ENCODE data around the gene ZNF385A. TPM values are rescaled to one million over a fixed set of nuclear protein-coding genes. Genes with fewer than 3 reads are reported as not detected.

Gene ZNF385A
- total and polyA plus RNA-seq, 9 of the 15 experiments (the other 6 are each of a cell fraction or from before 2014, with no cell fraction given), result 1.0 to 111 (median 7.7) TPM

DNA sequence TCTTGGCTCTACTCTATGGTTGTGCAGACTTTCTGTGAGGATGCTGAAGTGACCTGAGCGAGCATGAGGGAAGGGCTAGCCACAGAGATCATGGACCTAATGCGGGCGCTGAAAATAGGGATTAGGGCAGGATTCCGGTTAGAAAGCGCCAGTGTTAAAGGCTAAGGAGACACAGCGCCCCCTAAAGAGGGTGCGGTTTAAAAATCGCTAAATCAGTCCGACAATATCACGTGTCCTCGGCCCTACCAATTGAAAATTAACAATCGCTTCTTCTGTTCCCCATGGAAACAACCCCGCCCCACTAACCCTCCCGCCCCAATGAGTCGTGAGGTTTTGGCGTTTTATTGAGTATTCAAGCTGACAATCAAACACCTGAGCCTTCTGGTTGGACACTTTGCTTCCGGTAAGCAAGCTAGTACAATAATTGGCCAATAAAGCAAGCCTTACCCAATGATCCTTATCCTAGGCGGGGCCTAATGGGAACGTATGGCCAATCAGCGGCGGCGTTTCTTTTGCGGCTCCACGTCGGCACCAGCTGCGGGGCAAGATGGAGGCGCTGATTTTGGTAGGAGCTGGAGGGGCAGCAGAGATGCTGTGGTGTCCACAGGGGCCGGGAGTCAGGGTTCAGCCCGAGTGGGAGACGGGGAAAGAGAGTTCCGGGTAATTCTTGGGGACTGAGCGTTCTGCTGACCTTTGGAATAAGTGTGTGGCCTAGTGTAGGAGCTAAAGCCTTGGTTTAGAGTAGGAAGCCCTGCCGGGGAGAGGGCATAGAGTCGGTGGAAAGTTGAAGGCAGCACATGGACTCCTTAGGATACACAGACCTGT, 59.7 kb downstream of the ZNF385A start, which contains the start of gene COPZ1 (continued):
- TF ChIP-seq, protein P1, sequence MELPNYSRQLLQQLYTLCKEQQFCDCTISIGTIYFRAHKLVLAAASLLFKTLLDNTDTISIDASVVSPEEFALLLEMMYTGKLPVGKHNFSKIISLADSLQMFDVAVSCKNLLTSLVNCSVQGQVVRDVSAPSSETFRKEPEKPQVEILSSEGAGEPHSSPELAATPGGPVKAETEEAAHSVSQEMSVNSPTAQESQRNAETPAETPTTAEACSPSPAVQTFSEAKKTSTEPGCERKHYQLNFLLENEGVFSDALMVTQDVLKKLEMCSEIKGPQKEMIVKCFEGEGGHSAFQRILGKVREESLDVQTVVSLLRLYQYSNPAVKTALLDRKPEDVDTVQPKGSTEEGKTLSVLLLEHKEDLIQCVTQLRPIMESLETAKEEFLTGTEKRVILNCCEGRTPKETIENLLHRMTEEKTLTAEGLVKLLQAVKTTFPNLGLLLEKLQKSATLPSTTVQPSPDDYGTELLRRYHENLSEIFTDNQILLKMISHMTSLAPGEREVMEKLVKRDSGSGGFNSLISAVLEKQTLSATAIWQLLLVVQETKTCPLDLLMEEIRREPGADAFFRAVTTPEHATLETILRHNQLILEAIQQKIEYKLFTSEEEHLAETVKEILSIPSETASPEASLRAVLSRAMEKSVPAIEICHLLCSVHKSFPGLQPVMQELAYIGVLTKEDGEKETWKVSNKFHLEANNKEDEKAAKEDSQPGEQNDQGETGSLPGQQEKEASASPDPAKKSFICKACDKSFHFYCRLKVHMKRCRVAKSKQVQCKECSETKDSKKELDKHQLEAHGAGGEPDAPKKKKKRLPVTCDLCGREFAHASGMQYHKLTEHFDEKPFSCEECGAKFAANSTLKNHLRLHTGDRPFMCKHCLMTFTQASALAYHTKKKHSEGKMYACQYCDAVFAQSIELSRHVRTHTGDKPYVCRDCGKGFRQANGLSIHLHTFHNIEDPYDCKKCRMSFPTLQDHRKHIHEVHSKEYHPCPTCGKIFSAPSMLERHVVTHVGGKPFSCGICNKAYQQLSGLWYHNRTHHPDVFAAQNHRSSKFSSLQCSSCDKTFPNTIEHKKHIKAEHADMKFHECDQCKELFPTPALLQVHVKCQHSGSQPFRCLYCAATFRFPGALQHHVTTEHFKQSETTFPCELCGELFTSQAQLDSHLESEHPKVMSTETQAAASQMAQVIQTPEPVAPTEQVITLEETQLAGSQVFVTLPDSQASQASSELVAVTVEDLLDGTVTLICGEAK (IDR thresholded peaks at IDR 0.05), result peak; percentile 14; the same call in 1 of the 2 replicates
- TF ChIP-seq, protein P1 (CRISPR knock-in tag; IDR thresholded peaks at IDR 0.05), result no peak
- TF ChIP-seq, protein P2, sequence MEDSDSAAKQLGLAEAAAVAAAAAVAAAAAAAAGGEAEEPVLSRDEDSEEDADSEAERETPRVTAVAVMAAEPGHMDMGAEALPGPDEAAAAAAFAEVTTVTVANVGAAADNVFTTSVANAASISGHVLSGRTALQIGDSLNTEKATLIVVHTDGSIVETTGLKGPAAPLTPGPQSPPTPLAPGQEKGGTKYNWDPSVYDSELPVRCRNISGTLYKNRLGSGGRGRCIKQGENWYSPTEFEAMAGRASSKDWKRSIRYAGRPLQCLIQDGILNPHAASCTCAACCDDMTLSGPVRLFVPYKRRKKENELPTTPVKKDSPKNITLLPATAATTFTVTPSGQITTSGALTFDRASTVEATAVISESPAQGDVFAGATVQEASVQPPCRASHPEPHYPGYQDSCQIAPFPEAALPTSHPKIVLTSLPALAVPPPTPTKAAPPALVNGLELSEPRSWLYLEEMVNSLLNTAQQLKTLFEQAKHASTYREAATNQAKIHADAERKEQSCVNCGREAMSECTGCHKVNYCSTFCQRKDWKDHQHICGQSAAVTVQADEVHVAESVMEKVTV (CRISPR knock-in tag; IDR thresholded peaks at IDR 0.05), result peak; percentile 91
- peak; percentile 98 for TF ChIP-seq TAF7 (tag; IDR thresholded peaks at IDR 0.05)
- peak in 1 of 2 experiments; percentile 39; a peak in 1 of 4 replicates for TF ChIP-seq ARNT (IDR thresholded peaks at IDR 0.05)
- TF ChIP-seq, protein P3, sequence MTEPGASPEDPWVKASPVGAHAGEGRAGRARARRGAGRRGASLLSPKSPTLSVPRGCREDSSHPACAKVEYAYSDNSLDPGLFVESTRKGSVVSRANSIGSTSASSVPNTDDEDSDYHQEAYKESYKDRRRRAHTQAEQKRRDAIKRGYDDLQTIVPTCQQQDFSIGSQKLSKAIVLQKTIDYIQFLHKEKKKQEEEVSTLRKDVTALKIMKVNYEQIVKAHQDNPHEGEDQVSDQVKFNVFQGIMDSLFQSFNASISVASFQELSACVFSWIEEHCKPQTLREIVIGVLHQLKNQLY (CRISPR knock-in tag; conservative IDR thresholded peaks at IDR 0.05), result no peak
- TF ChIP-seq, protein P4, sequence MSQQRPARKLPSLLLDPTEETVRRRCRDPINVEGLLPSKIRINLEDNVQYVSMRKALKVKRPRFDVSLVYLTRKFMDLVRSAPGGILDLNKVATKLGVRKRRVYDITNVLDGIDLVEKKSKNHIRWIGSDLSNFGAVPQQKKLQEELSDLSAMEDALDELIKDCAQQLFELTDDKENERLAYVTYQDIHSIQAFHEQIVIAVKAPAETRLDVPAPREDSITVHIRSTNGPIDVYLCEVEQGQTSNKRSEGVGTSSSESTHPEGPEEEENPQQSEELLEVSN (IDR thresholded peaks at IDR 0.05; ENCODE audit: borderline replicate concordance in 1 of 2, extremely low read depth in 1 of 2, insufficient read depth in 1 of 2, insufficient read length in 1 of 2, low read depth in 1 of 2, low read length in 1 of 2, poor library complexity in 1 of 2, severe bottlenecking in 1 of 2), result peak; percentile 11 to 16
- TF ChIP-seq OTX1 (CRISPR knock-in tag; IDR thresholded peaks at IDR 0.05), result peak; percentile 93
- TF ChIP-seq PCBP2 (IDR thresholded peaks at IDR 0.05; ENCODE audit: low read depth, low read length, poor library complexity, severe bottlenecking), result no peak
- TF ChIP-seq NEUROD1 (IDR thresholded peaks at IDR 0.05; ENCODE audit: borderline replicate concordance, low read depth, low read length, partially characterized antibody), result peak; percentile 97
- TF ChIP-seq, protein P5, sequence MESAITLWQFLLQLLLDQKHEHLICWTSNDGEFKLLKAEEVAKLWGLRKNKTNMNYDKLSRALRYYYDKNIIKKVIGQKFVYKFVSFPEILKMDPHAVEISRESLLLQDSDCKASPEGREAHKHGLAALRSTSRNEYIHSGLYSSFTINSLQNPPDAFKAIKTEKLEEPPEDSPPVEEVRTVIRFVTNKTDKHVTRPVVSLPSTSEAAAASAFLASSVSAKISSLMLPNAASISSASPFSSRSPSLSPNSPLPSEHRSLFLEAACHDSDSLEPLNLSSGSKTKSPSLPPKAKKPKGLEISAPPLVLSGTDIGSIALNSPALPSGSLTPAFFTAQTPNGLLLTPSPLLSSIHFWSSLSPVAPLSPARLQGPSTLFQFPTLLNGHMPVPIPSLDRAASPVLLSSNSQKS (CRISPR knock-in tag; IDR thresholded peaks at IDR 0.05), result no peak
